OCI-LY7 (cell line): ENCODE results near the gene TRNAU1AP. TPM values are rescaled to one million over a fixed set of nuclear protein-coding genes. Genes with fewer than 3 reads are reported as not detected.

ENCODE experiments used
- BruUV-seq: library from RNA; stranded (reverse); fragments of 400-500 nt; replicated peaks from 2 replicates; lab custom pipeline; 2021; lab: Mats Ljungman, UMichigan
- CTCF ChIA-PET: fragments of 300-600 bp; sonication (Branson Sonifier 250); formaldehyde crosslinking; loops from one replicate; lab custom pipeline; 2022; ENCODE audit warnings: antibody characterized with exemption; ENCODE audit not compliant: unreplicated experiment; lab: Charles Lee
- POLR2A ChIA-PET: fragments of 300-600 bp; sonication (Branson Sonifier 250); formaldehyde crosslinking; loops from one replicate; lab custom pipeline; 2022; ENCODE audit warnings: antibody characterized with exemption; lab: Charles Lee
- DNase-seq: peaks from one replicate; pipeline ENCODE4 v3.0.0-alpha.2; 2015; ENCODE audit warnings: low spot score
- H2AFZ ChIP-seq: fragments of 200-600 bp; sonication (generic), shearing (Covaris generic); 2 replicates; pipeline ENCODE4 v1.6.1; 2014; ENCODE audit warnings: mild to moderate bottlenecking, antibody characterized with exemption, low read length, moderate library complexity
- H3K27ac ChIP-seq: fragments of 200-600 bp; sonication (generic); 2 replicates; pipeline ENCODE4 v1.5.1; 2014; ENCODE audit warnings: mixed run types, low read depth, mild to moderate bottlenecking, moderate library complexity, low read length, inconsistent platforms; ENCODE audit not compliant: poor library complexity, severe bottlenecking
- H3K36me3 ChIP-seq: fragments of 200-600 bp; sonication (generic); 2 replicates; pipeline ENCODE4 v1.6.1; 2014; ENCODE audit warnings: mild to moderate bottlenecking, antibody characterized with exemption, low read length, moderate library complexity, mixed read lengths; ENCODE audit not compliant: insufficient read depth
- H3K4me1 ChIP-seq: fragments of 200-600 bp; sonication (generic); 2 replicates; pipeline ENCODE4 v1.5.1; 2014; ENCODE audit warnings: mild to moderate bottlenecking, low read length; ENCODE audit not compliant: insufficient read depth, poor library complexity, severe bottlenecking
- H3K4me2 ChIP-seq: fragments of 200-600 bp; sonication (generic); 2 replicates; pipeline ENCODE4 v1.6.1; 2014; ENCODE audit warnings: mild to moderate bottlenecking, low read length
- H3K4me3 ChIP-seq: fragments of 200-600 bp; sonication (generic); 2 replicates; pipeline ENCODE4 v1.5.1; 2014; ENCODE audit warnings: mild to moderate bottlenecking, low read depth, low read length; ENCODE audit not compliant: poor library complexity, severe bottlenecking
- H3K79me2 ChIP-seq: fragments of 200-600 bp; sonication (generic); 2 replicates; pipeline ENCODE4 v1.6.1; 2016; ENCODE audit warnings: low read depth, mild to moderate bottlenecking, low read length, moderate library complexity, mixed read lengths; ENCODE audit not compliant: insufficient read depth
- H3K9me2 ChIP-seq: fragments of 200-600 bp; sonication (generic); 2 replicates; pipeline ENCODE4 v1.6.1; 2016; ENCODE audit warnings: mild to moderate bottlenecking, low read length, mixed read lengths; ENCODE audit not compliant: insufficient read depth
- H3K9me3 ChIP-seq: fragments of 200-600 bp; sonication (generic); 2 replicates; pipeline ENCODE4 v1.6.1; 2014; ENCODE audit warnings: mild to moderate bottlenecking, mixed run types, low read length, mixed read lengths
- H4K20me1 ChIP-seq: fragments of 200-600 bp; sonication (generic); 2 replicates; pipeline ENCODE4 v1.6.1; 2014; ENCODE audit warnings: mild to moderate bottlenecking, antibody characterized with exemption, low read length, moderate library complexity, mixed read lengths; ENCODE audit not compliant: insufficient read depth
- EZH2phosphoT487 ChIP-seq: fragments of 200-600 bp; sonication (generic); IDR thresholded peaks from 2 replicates; pipeline ENCODE4 v1.6.1; 2018; ENCODE audit warnings: low read depth, borderline replicate concordance, mild to moderate bottlenecking, mixed run types, antibody characterized with exemption, low read length, moderate library complexity, mixed read lengths
- intact Hi-C: fragments of 100-400 bp; cut with micrococcal nuclease; formaldehyde crosslinking; loops from one replicate; pipeline ENCODE4 v1.10.0; 2022; ENCODE audit not compliant: unreplicated experiment
- total RNA-seq, 2 experiments: library from RNA; depleted of rRNA in 1 of 2; stranded (reverse); fragments of >200 nt in 1 of 2; shearing (Covaris generic) in 1 of 2; gene quantifications; 2 replicates each; pipeline ENCODE4 v1.2.3, GENCODE V29; 2014 to 2022
- TF ChIP-seq, protein P1 (sequence below): fragments of 200-600 bp; sonication (generic); conservative IDR thresholded peaks from 2 replicates; pipeline ENCODE4 v1.5.1; 2014; ENCODE audit warnings: mild to moderate bottlenecking, antibody characterized with exemption, low read length, moderate library complexity, mixed read lengths

TRNAU1AP gene
- total RNA-seq, 2 experiments from 2014 or later, result 30.6 to 41.8 TPM

DNA sequence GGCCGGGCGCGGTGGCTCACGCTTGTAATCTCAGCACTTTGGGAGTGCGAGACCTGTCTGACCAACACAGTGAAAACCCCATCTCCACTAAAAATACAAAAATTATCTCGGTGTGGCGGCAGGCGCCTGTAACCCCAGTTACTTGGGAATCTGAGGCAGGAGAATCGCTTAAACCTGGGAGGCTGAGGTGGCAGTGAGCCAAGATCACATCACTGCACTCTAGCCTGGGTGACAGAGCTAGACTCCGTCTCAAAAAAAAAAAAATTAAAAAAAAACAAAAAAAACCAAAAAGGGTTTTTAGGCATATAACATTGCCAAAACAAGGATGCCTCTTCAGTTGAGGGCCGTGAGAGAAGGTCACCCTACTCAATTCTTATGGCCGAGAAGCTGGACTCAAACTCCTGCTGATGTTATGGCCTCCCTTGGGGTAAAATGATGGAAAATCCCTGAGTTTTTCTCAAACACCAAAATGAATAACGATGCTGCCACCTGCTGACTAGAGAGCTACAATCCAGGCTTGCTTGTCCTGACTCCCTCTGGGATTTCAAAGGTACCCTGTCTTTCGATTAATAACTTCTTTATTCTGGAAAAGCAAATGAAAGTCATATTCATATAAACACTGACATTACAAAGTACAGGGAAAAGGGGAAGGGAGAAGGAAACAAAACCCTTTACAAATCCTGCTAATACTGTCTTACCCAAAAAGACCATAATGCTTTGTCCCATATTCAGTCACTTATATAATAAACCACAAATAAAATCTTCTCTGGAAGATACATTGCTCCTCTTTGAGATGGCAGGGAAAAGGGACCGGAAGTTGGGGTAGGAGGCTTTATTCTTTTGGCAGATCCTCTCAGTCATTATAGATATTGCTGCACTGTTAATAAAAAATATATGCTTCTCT is 49.9 kb downstream of the TRNAU1AP start:
- Histone ChIP-seq H3K9me2 (no peaks in the 10 kb centered on the region), H3K27ac (no peak overlapping the region), H3K4me2 (no peak overlapping the region), H3K9me3 (no peaks in the 10 kb centered on the region), H4K20me1 (no peaks in the 10 kb centered on the region), H3K36me3 (peaks cover 43% of the 10 kb centered on the region), H2AFZ (no peak overlapping the region), H3K4me1 (no peaks in the 10 kb centered on the region), H3K79me2 (no peaks in the 10 kb centered on the region), H3K4me3 (no peak overlapping the region)
- ChIA-PET POLR2A (interaction anchor here (0.6 to 1.3 kb wide), 3 partner anchors 21 to 45 kb away, joined by 3 to 4 read pairs (median 3); no protein-coding TSS in a partner anchor), CTCF (interaction anchor here (0.5 to 1.1 kb wide), 2 partner anchors 145 to 354 kb away, joined by 3 read pairs; no protein-coding TSS in a partner anchor)
- intact Hi-C loops, result loop anchor here (2.0 kb wide), 3 partner anchors 84 to 244 kb away; no protein-coding TSS in a partner anchor
- DNase-seq, result peak; percentile 68
- TF ChIP-seq, protein P1, sequence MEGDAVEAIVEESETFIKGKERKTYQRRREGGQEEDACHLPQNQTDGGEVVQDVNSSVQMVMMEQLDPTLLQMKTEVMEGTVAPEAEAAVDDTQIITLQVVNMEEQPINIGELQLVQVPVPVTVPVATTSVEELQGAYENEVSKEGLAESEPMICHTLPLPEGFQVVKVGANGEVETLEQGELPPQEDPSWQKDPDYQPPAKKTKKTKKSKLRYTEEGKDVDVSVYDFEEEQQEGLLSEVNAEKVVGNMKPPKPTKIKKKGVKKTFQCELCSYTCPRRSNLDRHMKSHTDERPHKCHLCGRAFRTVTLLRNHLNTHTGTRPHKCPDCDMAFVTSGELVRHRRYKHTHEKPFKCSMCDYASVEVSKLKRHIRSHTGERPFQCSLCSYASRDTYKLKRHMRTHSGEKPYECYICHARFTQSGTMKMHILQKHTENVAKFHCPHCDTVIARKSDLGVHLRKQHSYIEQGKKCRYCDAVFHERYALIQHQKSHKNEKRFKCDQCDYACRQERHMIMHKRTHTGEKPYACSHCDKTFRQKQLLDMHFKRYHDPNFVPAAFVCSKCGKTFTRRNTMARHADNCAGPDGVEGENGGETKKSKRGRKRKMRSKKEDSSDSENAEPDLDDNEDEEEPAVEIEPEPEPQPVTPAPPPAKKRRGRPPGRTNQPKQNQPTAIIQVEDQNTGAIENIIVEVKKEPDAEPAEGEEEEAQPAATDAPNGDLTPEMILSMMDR, result peak; percentile 95
- TF ChIP-seq EZH2phosphoT487, result no peak
- BruUV-seq, result TSS peak; percentile 74

DNA sequence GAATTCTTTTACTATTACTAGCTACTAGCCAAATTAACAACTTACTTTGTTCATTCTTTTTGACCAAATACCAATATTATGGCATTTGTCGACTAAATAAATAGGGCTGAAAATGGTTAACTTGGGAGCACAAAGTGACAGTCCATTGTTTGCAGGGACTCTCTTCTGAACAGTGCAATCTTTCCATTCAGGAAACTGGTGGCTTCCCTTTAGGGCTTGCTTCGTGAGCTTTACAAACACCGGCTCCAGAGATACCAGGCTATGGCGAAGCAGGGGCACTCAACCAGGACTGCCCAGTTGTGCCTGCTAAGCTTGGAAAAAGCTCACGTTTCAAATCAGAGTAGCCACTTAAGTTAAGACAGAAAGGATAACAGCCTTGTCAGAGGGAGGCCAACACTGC is 51.5 kb downstream of the TRNAU1AP start:
- no peak for DNase-seq
- intact Hi-C loops, result no loop called here
- Histone ChIP-seq H4K20me1 (no peaks in the 10 kb centered on the region), H3K36me3 (peaks cover 46% of the 10 kb centered on the region), H3K9me3 (no peaks in the 10 kb centered on the region), H3K4me1 (no peaks in the 10 kb centered on the region), H3K4me2 (no peak overlapping the region), H3K4me3 (no peak overlapping the region), H2AFZ (no peak overlapping the region), H3K27ac (no peak overlapping the region), H3K79me2 (no peaks in the 10 kb centered on the region), H3K9me2 (no peaks in the 10 kb centered on the region)
- POLR2A ChIA-PET, result interaction anchor here (0.7 kb wide), 1 partner anchor 122 kb away, joined by 3 read pairs; no protein-coding TSS in a partner anchor
- TF ChIP-seq, protein P1, result no peak
- no peak for TF ChIP-seq EZH2phosphoT487
- BruUV-seq, result no TSS peak
- CTCF ChIA-PET, result interaction anchor here (0.6 kb wide), 2 partner anchors 39 to 281 kb away, joined by 3 to 6 read pairs; no protein-coding TSS in a partner anchor
